ENCODE data around the gene CHST14. TPM values are rescaled to one million over a fixed set of nuclear protein-coding genes. Genes with fewer than 3 reads are reported as not detected.

The CHST14 gene
- total RNA-seq, 3 donors from 2014 or later = 8.8 to 10.8 (median 9.3) TPM

DNA sequence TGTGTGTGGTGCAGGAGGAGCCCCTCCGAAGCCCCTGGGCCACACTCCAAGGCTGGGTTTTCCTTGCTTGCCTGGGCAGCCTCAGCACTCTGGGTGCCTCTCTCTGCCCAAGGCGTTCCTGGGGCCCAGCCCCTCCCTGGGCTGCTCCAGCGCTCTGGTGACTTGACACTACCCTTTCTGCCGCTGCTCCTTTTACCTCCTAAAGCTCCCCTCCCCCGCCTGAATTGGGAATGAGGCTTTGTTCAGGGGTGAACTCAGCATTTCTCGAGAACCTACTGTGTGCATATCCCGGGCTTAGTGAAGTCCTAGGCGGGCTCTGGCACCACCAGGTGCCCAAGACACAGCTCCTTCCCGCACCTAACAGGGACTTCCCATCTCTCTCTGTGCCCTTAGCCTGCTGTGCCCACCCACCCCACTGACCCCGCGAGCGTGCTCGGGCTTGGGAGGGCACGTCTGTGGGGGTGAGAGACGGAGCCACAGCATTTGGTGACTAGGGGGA, 31.3 kb upstream of the CHST14 start:
- no peak for DNase-seq (ENCODE audit: low spot score in 2 of 2)
- Histone ChIP-seq H3K9me3 (no peaks in the 10 kb centered on the region), H3K4me3 (peak overlapping the region; percentile 86 to 93 (median 86)), H3K27me3 (no peaks in the 10 kb centered on the region), H3K36me3 (no peaks in the 10 kb centered on the region), H3K27ac (peak overlapping the region; percentile 40 to 88), H3K4me1 (peaks cover 13 to 27% of the 10 kb centered on the region in 2 donors)
- TF ChIP-seq, protein P1, sequence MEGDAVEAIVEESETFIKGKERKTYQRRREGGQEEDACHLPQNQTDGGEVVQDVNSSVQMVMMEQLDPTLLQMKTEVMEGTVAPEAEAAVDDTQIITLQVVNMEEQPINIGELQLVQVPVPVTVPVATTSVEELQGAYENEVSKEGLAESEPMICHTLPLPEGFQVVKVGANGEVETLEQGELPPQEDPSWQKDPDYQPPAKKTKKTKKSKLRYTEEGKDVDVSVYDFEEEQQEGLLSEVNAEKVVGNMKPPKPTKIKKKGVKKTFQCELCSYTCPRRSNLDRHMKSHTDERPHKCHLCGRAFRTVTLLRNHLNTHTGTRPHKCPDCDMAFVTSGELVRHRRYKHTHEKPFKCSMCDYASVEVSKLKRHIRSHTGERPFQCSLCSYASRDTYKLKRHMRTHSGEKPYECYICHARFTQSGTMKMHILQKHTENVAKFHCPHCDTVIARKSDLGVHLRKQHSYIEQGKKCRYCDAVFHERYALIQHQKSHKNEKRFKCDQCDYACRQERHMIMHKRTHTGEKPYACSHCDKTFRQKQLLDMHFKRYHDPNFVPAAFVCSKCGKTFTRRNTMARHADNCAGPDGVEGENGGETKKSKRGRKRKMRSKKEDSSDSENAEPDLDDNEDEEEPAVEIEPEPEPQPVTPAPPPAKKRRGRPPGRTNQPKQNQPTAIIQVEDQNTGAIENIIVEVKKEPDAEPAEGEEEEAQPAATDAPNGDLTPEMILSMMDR (IDR thresholded peaks at IDR 0.05) = no peak
- no peak for TF ChIP-seq POLR2A (IDR thresholded peaks at IDR 0.05)
- TF ChIP-seq POLR2AphosphoS5 (IDR thresholded peaks at IDR 0.05) = no peak
- intact Hi-C loops (cut with DNase I; ENCODE audit: low total_unique reads) = no loop called here

DNA sequence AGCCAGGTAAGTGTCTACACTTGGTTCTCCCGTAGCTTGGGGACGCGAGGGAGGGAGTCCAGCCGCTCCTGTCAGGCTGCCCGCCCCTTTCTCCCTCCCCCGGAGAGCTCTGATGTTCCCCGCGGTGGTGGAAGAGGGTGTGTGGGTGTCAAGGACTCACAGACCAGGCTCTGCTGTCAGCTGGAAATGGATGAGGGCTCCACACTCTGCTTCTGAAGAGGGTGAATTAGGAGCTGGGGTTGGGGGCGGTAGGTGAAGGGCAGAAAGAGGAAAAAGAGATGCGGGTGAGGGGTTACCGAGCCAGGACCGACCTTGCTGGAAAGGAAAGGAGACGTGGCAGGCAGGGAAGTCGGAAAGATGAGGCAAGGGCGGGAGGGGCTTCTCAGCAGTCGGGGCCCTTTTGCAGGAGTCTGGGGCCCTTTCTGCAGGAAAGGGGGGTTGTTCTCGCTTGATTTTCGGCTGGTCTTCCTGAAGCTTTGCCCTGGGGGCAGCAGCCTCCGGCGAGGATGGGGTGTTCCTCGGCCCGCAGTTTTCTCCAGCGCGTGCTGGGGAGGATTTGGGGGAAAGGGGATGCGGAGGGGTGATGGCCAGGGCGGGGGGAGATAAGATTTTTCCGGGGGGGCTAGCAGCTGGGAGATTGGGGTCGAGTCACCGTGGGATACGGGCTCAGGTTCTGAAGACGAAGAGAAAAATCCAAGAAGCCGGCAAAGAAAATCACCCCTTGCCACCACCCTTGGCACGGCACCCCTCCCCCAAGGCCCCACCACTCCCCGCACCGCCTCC, 30.6 kb upstream of the CHST14 start:
- Histone ChIP-seq H3K36me3 (no peaks in the 10 kb centered on the region), H3K27me3 (no peaks in the 10 kb centered on the region), H3K27ac (peak overlapping the region; percentile 40 to 88), H3K9me3 (no peaks in the 10 kb centered on the region), H3K4me1 (peaks cover 13 to 27% of the 10 kb centered on the region in 2 donors), H3K4me3 (peak overlapping the region; percentile 86 to 93 (median 86))
- intact Hi-C loops (cut with DNase I; ENCODE audit: low total_unique reads) = no loop called here
- DNase-seq (ENCODE audit: low spot score in 2 of 2) = peak in 1 of 2 donors; percentile 56
- TF ChIP-seq, protein P1 (IDR thresholded peaks at IDR 0.05) = no peak
- no peak for TF ChIP-seq POLR2A (IDR thresholded peaks at IDR 0.05)
- TF ChIP-seq POLR2AphosphoS5 (IDR thresholded peaks at IDR 0.05) = no peak

DNA sequence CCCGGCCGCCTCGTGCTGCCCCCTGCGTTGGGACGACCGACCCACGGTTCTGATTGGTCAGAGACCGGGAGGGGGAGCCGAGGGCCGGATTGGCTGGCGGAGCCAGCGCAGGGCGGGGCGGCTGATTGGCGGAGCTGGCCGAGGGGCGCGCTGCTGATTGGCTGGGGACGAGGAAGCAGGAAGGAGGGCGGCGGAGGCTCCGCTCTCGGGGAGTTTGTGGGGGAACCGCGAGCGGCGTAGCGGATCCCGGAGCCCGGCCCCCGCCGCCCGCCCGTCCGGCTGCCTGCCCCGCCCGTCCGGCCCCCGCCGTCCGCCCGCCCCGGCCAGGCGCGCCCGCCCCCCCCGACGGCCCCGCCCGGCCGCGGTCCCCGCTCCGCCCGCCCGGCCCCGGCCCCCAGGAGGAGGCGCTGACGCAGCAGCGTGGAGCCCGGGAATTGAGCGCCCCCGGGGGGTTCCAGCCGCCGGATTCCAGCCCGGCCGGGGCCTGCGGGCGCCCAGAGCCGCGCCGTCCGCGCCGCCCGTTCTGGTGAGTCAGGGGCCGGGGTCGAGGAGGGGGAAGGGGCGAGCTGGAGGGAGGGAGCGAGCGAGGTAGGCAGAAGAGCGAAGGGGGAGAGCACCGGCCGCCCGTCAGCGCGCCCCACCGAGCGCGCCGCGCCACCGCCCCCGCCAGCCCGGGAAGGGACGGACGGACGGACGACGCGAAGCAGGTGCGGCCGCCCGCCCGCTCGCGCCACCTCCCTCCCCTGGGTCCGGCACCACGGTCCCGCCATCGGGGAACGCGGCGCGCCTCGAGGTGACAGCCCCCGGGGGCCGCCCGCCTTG, 29.8 kb upstream of the CHST14 start, which contains the start of gene BAHD1:
Gene BAHD1, plus strand, starts transcription at position 211 of the 822 bp plus-strand sequence. CDS start 17,512 bp downstream, outside the sequence.
- peaks cover 13 to 27% of the 10 kb centered on the region in 2 donors for H3K4me1 ChIP-seq
- TF ChIP-seq, protein P1 (IDR thresholded peaks at IDR 0.05) = no peak
- peak in 1 of 3 donors; percentile 32 for TF ChIP-seq POLR2AphosphoS5 (IDR thresholded peaks at IDR 0.05)
- intact Hi-C loops (cut with DNase I; ENCODE audit: low total_unique reads) = no loop called here
- H3K9me3 ChIP-seq = no peaks in the 10 kb centered on the region
- no peaks in the 10 kb centered on the region for H3K27me3 ChIP-seq
- no peaks in the 10 kb centered on the region for H3K36me3 ChIP-seq
- DNase-seq (ENCODE audit: low spot score in 2 of 2) = peak; percentile 93 to 95
- H3K27ac ChIP-seq = peak within 1 kb of the TSS; percentile 73 to 88
- peak within 1 kb of the TSS; percentile 86 to 93 (median 86) for H3K4me3 ChIP-seq

DNA sequence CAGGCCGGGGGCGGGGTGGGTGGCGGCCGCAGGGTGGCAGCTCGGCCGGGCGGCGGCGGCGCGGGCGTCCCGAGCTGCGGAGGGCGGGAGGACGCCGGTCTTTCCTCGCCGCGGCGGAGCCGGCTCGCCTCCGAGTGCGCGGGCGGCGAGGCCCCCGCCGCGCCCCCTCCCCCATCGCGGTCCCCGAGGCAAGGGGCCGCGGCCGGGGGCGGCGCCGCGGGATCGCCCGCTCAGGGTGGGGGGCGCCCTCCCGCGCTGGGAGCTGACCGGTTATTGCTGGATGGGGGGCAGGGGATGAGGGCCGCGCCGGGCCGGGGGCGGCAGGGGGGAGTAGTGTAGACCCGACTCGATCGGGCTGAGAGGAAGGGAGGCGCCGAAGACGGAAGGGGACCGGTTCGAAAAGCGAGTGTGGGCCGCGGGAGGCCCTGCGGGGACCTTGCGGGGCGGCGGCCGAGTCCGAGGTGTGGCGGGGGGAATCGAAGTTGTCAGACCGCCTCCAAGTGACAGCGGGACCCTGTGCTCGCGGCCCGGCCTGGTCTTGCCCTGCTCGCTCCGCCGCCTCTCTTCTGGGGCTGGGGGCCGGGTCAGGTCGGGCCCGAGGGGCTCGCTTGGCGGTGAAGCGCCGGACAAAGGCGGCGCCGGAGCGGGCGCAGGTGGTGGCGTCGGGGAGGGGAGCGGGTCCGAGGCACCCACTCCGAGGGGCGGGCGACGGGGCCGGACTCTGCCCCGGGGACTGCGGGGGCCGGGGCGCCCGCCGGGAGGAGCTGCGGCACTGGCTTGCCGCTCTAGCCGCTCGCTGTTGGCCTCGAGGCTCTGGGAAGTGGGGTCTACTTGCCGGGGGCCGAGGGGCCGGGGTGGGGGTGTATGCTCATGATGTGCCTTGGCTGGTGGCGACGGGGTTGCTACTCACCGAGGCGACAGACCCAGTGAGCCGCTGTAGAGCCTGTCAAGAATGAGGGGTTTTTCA, 28.9 kb upstream of the CHST14 start:
- Histone ChIP-seq H3K4me3 (peak overlapping the region; percentile 86 to 93 (median 86)), H3K9me3 (no peaks in the 10 kb centered on the region), H3K36me3 (no peaks in the 10 kb centered on the region), H3K27ac (peak overlapping the region; percentile 73 to 88), H3K27me3 (no peaks in the 10 kb centered on the region), H3K4me1 (peaks cover 13 to 22% of the 10 kb centered on the region in 2 donors)
- intact Hi-C loops (cut with DNase I; ENCODE audit: low total_unique reads) = no loop called here
- no peak for TF ChIP-seq POLR2AphosphoS5 (IDR thresholded peaks at IDR 0.05)
- no peak for TF ChIP-seq POLR2A (IDR thresholded peaks at IDR 0.05)
- TF ChIP-seq, protein P1 (IDR thresholded peaks at IDR 0.05) = no peak
- DNase-seq (ENCODE audit: low spot score in 2 of 2) = no peak

All from breast epithelium (tissue), 4 donors.